Caco-2 (cell line): ENCODE results near the gene NAP1L4. TPM values are rescaled to one million over a fixed set of nuclear protein-coding genes. Genes with fewer than 3 reads are reported as not detected.

Experiments used
- BruUV-seq: library from RNA; stranded (reverse); fragments of 400-500 nt; replicated peaks from 2 replicates; lab custom pipeline; 2021; lab: Mats Ljungman, UMichigan
- CTCF ChIA-PET: fragments of 300-600 bp; sonication (Branson Sonifier 250); formaldehyde crosslinking; loops from one replicate; lab custom pipeline; 2022; ENCODE audit warnings: antibody characterized with exemption; lab: Charles Lee
- POLR2A ChIA-PET: fragments of 300-600 bp; sonication (Branson Sonifier 250); formaldehyde crosslinking; loops from one replicate; lab custom pipeline; 2022; ENCODE audit warnings: antibody characterized with exemption; lab: Charles Lee
- DNase-seq, 2 experiments: peaks; one replicate each; pipeline versions ENCODE4 v3.0.0 to v3.0.0-alpha.2; 2020 to 2022
- H3K27me3 ChIP-seq: replicated peaks from 2 replicates; pipeline ENCODE4 v1.6.0; 2011; ENCODE audit warnings: low read length; ENCODE audit not compliant: control insufficient read depth, insufficient read depth
- H3K36me3 ChIP-seq: 2 replicates; pipeline ENCODE4 v1.5.1; 2011; ENCODE audit warnings: low read length; ENCODE audit not compliant: control insufficient read depth, insufficient read depth
- H3K4me1 ChIP-seq: fragments of 250-450 bp; sonication (Bioruptor Pico); 2 replicates; pipeline ENCODE4 v1.5.1; 2020; ENCODE audit warnings: mild to moderate bottlenecking
- H3K4me3 ChIP-seq: 2 replicates; pipeline ENCODE4 v1.5.1; 2011; ENCODE audit warnings: low read depth, mild to moderate bottlenecking, control low read depth, low read length
- H3K9me3 ChIP-seq: fragments of 250-450 bp; sonication (Bioruptor Pico); 2 replicates; pipeline ENCODE4 v1.5.1; 2020; ENCODE audit warnings: mild to moderate bottlenecking, moderate library complexity
- H3K27ac Mint-ChIP-seq: one replicate; pipeline ENCODE4 v1.8.0; 2022; ENCODE audit warnings: mixed read lengths; ENCODE audit not compliant: unreplicated experiment
- H3K27me3 Mint-ChIP-seq: one replicate; pipeline ENCODE4 v1.8.0; 2022; ENCODE audit warnings: mixed read lengths; ENCODE audit not compliant: insufficient read depth, unreplicated experiment
- H3K36me3 Mint-ChIP-seq: one replicate; pipeline ENCODE4 v1.8.0; 2022; ENCODE audit warnings: mild to moderate bottlenecking, mixed read lengths; ENCODE audit not compliant: insufficient read depth, unreplicated experiment
- H3K4me1 Mint-ChIP-seq: one replicate; pipeline ENCODE4 v1.8.0; 2022; ENCODE audit warnings: low read depth, mixed read lengths; ENCODE audit not compliant: unreplicated experiment
- H3K4me3 Mint-ChIP-seq: one replicate; pipeline ENCODE4 v1.8.0; 2022; ENCODE audit warnings: mild to moderate bottlenecking, moderate library complexity, mixed read lengths; ENCODE audit not compliant: unreplicated experiment
- H3K9me3 Mint-ChIP-seq: one replicate; pipeline ENCODE4 v1.8.0; 2022; ENCODE audit warnings: mixed read lengths; ENCODE audit not compliant: unreplicated experiment
- intact Hi-C: fragments of 100-400 bp; cut with micrococcal nuclease; formaldehyde crosslinking; loops from one replicate; pipeline ENCODE4 v1.10.0; 2022; ENCODE audit not compliant: unreplicated experiment
- total RNA-seq: library from RNA; stranded (reverse); gene quantifications from 2 replicates; pipeline ENCODE4 v1.2.3, GENCODE V29; 2022
- TF ChIP-seq, protein P1 (sequence below), 2 experiments: fragments of 200-600 bp in 1 of 2; IDR thresholded peaks; 1 replicate in 1 of 2; 2 replicates in 1 of 2; pipeline versions ENCODE4 v1.5.1 to v1.8.0; 2011 to 2022; ENCODE audit warnings: antibody characterized with exemption in 1 of 2, control low read depth in 1 of 2, inconsistent platforms in 1 of 2, low read depth in 1 of 2, low read length in 1 of 2, mild to moderate bottlenecking in 1 of 2, moderate library complexity in 1 of 2; ENCODE audit not compliant: insufficient read depth in 1 of 2, severe bottlenecking in 1 of 2, unreplicated experiment in 1 of 2

The NAP1L4 gene
- total RNA-seq, 1 experiment from 2014 or later, result 215 TPM

DNA sequence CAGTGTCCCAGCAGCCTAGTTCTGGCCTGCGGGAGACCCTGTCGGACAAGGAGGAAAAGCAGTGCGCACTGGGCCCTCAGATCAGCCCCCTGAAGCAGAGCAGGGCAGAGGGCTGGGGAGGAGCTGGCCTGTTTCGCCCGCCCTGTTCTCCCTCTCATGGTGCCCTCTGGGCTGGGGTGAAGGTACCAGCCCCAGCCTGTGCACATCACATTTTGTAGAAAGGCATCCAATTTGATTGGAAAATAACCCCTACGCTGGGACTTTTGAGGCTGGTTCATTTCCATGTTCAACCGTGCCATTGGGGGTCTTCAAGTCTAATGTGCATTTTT, 832 bp upstream of the NAP1L4 start:
- no peak for DNase-seq
- H3K27me3 ChIP-seq, result no peaks in the 10 kb centered on the region
- peaks cover 44% of the 10 kb centered on the region for H3K36me3 Mint-ChIP-seq
- H3K27ac Mint-ChIP-seq, result peak overlapping the region; percentile 100
- no peaks in the 10 kb centered on the region for H3K36me3 ChIP-seq
- no peaks in the 10 kb centered on the region for H3K9me3 Mint-ChIP-seq
- no TSS peak for BruUV-seq
- no peaks in the 10 kb centered on the region for H3K9me3 ChIP-seq
- TF ChIP-seq, protein P1, sequence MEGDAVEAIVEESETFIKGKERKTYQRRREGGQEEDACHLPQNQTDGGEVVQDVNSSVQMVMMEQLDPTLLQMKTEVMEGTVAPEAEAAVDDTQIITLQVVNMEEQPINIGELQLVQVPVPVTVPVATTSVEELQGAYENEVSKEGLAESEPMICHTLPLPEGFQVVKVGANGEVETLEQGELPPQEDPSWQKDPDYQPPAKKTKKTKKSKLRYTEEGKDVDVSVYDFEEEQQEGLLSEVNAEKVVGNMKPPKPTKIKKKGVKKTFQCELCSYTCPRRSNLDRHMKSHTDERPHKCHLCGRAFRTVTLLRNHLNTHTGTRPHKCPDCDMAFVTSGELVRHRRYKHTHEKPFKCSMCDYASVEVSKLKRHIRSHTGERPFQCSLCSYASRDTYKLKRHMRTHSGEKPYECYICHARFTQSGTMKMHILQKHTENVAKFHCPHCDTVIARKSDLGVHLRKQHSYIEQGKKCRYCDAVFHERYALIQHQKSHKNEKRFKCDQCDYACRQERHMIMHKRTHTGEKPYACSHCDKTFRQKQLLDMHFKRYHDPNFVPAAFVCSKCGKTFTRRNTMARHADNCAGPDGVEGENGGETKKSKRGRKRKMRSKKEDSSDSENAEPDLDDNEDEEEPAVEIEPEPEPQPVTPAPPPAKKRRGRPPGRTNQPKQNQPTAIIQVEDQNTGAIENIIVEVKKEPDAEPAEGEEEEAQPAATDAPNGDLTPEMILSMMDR (IDR thresholded peaks at IDR 0.05; ENCODE audit: insufficient read depth in 1 of 2, low read depth in 1 of 2, low read length in 1 of 2, severe bottlenecking in 1 of 2, unreplicated experiment in 1 of 2), result no peak
- peaks cover 22% of the 10 kb centered on the region for H3K4me1 Mint-ChIP-seq
- intact Hi-C loops, result no loop called here
- H3K27me3 Mint-ChIP-seq, result no peaks in the 10 kb centered on the region
- CTCF ChIA-PET, result interaction anchor here (1.7 kb wide), 1 partner anchor 99 kb away, joined by 7 read pairs; no protein-coding TSS in a partner anchor
- H3K4me3 Mint-ChIP-seq, result peak overlapping the region; percentile 98
- H3K4me3 ChIP-seq, result peak overlapping the region; percentile 76
- POLR2A ChIA-PET, result no interaction called here
- peaks cover 13% of the 10 kb centered on the region for H3K4me1 ChIP-seq

DNA sequence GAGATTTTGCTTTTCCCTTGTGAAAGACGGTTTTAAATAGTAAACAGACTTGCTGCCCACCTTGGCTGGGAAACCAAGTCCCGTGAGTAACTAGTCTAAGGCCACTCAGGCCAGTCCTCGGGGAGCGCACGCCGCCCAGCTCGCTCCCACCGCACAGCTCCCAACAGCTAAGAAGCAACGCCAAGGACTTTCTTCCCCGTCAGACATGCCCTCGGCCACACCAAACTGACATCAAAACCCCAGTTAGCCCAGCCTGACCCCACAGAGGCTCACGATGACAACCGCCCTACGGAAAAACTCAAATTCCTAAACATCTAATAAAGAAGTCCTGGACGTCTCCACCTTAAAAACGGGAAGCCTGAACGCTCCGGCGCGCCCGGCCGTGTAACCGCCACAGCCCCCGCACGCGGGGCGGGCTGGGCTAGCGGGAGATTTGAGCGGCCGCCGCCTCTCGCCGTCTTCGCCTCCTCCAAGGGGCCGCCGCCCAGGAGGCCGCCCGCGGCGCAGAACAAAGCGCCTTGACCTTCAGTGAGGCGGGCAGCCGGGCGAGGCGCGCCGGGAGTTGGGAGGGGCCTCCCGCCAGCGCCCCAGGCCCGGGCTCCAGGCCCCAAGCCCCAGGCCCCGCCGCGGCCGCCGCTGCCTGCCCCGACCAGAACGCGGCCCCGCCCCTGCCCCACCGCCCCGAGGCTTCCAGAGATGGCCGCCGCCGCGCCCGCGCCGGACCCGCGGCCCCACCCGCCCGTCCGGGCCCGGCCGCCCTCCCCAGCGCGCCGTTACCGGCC, 486 bp downstream of the NAP1L4 start:
- H3K4me1 ChIP-seq, result peaks cover 13% of the 10 kb centered on the region
- POLR2A ChIA-PET, result interaction anchor here (0.6 to 1.0 kb wide), 6 partner anchors 10 to 387 kb away, joined by 3 to 12 read pairs (median 4); partner anchors contain the start of genes CARS1, KCNQ1OT1 and ZNF195
- peak overlapping the region; percentile 76 for H3K4me3 ChIP-seq
- H3K27me3 ChIP-seq, result no peaks in the 10 kb centered on the region
- H3K27me3 Mint-ChIP-seq, result no peaks in the 10 kb centered on the region
- H3K4me1 Mint-ChIP-seq, result peaks cover 24% of the 10 kb centered on the region
- H3K36me3 ChIP-seq, result no peaks in the 10 kb centered on the region
- TF ChIP-seq, protein P1 (IDR thresholded peaks at IDR 0.05; ENCODE audit: insufficient read depth in 1 of 2, low read depth in 1 of 2, low read length in 1 of 2, severe bottlenecking in 1 of 2, unreplicated experiment in 1 of 2), result no peak
- no peaks in the 10 kb centered on the region for H3K9me3 Mint-ChIP-seq
- H3K36me3 Mint-ChIP-seq, result peaks cover 57% of the 10 kb centered on the region
- peak in 1 of 2 experiments; percentile 89 for DNase-seq
- peak overlapping the region; percentile 100 for H3K27ac Mint-ChIP-seq
- BruUV-seq, result no TSS peak
- H3K9me3 ChIP-seq, result no peaks in the 10 kb centered on the region
- CTCF ChIA-PET, result interaction anchor here (0.6 to 1.7 kb wide), 5 partner anchors 13 to 591 kb away, joined by 3 to 7 read pairs (median 4); partner anchors contain the start of gene TSSC4
- intact Hi-C loops, result no loop called here
- peak overlapping the region; percentile 98 for H3K4me3 Mint-ChIP-seq

DNA sequence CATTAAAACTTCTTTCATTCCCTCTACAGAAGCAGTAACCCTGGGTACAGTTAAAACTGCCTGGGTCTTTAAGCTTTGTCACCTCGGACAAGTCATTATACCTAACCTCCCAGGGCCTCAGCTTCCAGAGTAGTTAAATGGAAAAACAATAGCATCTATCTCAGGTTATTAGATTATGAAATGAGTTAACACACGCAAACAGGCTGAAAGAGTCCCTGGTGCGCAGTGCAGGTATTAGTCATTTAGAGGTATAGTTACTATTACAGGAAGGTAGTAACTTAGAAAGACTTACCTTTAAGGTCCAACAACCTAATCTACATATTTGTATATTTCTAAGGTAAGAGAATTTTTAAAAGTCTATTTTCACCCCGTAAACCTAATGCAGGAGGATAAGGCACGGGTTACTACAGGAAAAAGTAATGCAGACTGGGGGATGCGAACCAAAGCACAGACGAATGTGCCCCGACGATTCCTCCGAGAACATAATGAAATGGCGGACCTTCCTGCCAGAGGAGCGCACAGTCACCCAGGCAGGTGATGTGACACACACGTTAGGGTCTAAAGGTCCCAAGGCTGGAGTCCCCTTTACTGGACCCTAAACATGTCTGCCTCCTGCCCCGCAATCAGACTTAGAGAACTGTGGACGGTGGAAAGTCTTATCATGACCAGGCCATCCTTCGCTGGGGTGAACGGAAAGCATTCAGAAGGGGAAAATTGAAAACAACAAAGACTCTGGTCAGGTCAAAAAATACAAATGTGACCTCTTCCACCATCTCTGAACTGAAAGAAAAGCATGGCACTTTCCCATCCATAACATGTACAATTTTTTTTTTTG, 1.3 kb downstream of the NAP1L4 start:
- Mint-ChIP-seq H3K27ac (peak overlapping the region; percentile 100), H3K9me3 (no peaks in the 10 kb centered on the region), H3K4me3 (peak overlapping the region; percentile 98), H3K36me3 (peaks cover 55% of the 10 kb centered on the region), H3K4me1 (peaks cover 24% of the 10 kb centered on the region), H3K27me3 (no peaks in the 10 kb centered on the region)
- Histone ChIP-seq H3K9me3 (no peaks in the 10 kb centered on the region), H3K4me1 (peaks cover 13% of the 10 kb centered on the region), H3K36me3 (no peaks in the 10 kb centered on the region), H3K4me3 (peak overlapping the region; percentile 76), H3K27me3 (no peaks in the 10 kb centered on the region)
- intact Hi-C loops, result no loop called here
- ChIA-PET POLR2A (no interaction called here), CTCF (no interaction called here)
- DNase-seq, result peak; percentile 56 to 73
- TF ChIP-seq, protein P1 (IDR thresholded peaks at IDR 0.05; ENCODE audit: insufficient read depth in 1 of 2, low read depth in 1 of 2, low read length in 1 of 2, severe bottlenecking in 1 of 2, unreplicated experiment in 1 of 2), result no peak
- BruUV-seq, result TSS peak; percentile 27
